ENCODE results near the gene RBM18.
A peak's percentile ranks its signal among the peaks of the same experiment; 100 is the strongest.

Gene RBM18

DNA sequence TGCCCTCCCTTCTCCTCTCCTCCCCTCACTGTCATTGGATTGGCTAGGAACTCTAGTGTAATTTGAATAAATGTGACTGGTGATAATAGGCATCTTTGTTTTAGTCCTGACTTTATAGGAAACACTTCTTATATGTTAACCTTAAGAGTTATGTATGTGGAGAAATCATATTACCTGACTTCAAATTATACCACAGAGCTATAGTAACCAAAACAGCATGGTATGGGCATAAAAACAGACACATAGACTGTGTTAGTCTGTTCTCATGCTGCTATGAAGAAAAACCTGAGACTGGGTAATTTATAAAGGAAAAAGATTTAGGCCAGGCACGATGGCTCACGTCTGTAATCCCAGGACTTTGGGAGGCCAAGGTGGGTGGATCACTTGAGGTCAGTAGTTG, 9.4 kb upstream of the RBM18 start:
- H3K4me3 ChIP-seq (ENCODE audit: low read length) = no peak overlapping the region
- no peak for TF ChIP-seq ZNF274 (IDR thresholded peaks at IDR 0.05; ENCODE audit: low read depth, low read length)

DNA sequence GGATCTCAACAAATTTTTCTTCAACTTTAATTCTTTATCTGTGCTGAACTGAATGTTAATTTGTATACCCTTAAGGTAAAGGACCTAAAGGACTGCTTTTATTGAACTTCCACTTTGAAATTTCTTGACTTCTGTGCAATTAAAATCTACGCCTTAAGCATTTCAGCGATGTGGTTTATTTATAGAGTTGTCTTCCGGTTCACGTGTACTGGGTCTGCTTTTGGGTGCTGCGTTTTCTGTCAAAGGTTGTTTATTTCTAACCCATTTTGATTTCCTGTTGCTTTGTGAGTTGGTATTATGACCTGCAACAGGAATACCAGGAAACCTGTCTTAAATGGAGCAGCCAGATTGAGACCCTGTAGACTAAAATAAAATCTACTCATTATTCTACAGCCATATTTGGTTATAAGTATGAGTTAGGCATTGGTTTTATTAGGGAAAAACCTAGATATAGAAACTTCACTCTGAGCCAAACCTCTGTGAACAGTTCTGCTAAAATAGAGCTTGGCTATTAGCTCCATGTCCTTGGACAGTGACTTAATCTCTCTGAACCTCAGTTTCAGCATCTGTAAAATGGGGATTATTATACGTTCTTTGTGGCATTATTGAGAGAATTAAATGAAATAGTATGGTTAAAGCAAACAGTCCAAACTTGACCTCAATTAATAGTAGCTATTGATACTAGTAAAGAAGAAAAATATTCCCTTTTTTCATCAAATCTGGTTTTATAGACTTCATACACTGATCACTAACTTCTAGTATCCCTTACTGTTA, 3.6 kb upstream of the RBM18 start:
- no peak for TF ChIP-seq ZNF274 (IDR thresholded peaks at IDR 0.05; ENCODE audit: low read depth, low read length)
- H3K4me3 ChIP-seq (ENCODE audit: low read length) = no peak overlapping the region

DNA sequence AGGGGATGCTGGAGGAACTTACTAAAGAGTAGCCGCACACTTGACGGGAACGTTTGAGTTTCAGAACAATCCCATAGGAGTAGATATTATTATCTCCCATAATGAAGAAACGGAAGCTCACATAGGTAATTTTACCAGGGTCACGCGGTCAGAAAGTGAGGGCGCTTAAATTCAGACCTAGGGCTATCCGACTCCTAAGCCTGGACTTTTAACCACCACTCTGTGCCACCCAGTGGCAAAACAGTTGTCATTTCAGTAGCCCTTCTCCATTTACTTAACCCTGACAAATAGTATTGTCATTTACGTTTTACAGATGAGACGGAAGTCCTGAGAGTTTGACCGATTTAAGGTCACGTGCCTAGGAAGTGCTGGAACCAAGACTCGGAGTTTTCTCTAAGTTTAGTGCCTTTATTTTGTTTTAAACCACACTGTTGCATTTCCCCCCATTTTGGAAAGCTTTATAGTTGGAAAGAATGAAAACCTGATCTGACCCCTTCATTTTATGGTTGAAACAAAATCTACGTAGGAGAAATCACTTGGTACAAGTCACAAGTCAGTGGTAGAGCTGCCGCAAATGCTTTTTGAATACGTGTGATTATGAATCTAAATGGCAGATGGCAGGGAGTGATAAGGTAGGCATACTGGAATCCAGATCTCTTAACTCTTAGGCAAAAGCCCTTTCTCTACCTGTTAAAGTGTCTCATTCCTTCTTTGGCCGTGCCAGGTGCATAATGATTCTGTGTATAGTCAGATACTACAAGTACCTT, 692 bp upstream of the RBM18 start:
- no peak for TF ChIP-seq ZNF274 (IDR thresholded peaks at IDR 0.05; ENCODE audit: low read depth, low read length)
- H3K4me3 ChIP-seq (ENCODE audit: low read length) = peak overlapping the region; percentile 95

DNA sequence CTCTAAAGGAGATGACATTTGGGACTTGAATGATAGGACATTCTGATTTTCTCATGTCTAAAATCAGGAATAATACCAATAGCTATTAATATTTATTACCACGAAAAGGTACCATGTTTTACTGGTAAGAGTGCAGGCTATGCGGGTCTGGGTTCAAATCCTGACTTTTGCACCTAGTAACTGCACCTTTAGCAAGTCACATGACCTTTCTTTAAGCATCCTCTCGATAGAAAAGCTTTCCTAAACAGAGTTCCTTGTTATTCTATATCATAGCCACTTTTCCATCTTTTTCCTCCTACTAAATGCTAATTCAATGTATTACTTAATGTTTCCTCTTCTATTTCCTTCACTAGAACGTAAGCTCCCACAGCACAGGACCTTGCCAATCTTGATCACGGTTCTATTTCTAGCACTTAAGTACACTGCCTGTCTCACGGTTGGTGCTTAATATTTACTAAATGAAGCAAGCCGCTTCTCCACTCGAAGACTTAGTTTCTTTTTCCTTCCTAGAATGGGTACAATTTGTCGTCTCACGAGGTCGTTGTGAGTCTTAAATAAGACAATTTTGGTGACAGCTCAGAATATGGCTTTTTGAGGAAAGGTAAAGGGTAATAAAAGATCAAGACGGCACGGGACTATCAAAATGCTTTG, 816 bp downstream of the RBM18 start:
- TF ChIP-seq ZNF274 (IDR thresholded peaks at IDR 0.05; ENCODE audit: low read depth, low read length) = no peak
- H3K4me3 ChIP-seq (ENCODE audit: low read length) = peak overlapping the region; percentile 95

DNA sequence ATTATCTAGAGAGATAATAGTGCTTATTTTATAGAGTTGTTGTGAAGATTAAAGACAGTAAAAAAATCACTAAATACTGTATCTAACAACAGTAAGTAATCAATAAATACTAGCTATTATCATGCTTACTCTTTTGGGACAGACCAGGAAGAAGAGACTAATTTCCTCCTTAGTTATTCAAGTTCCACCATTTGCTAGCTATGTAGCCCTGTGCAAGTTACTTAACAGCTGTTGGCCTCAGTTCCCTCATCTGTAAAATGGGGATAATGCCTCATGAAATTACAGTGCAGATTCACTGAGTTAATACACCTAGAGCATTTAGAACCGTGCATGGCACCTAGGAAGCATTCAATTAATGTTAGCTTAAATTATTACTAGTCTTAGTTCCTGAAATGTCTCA, 2.6 kb downstream of the RBM18 start:
- no peak overlapping the region for H3K4me3 ChIP-seq (ENCODE audit: low read length)
- no peak for TF ChIP-seq ZNF274 (IDR thresholded peaks at IDR 0.05; ENCODE audit: low read depth, low read length)

DNA sequence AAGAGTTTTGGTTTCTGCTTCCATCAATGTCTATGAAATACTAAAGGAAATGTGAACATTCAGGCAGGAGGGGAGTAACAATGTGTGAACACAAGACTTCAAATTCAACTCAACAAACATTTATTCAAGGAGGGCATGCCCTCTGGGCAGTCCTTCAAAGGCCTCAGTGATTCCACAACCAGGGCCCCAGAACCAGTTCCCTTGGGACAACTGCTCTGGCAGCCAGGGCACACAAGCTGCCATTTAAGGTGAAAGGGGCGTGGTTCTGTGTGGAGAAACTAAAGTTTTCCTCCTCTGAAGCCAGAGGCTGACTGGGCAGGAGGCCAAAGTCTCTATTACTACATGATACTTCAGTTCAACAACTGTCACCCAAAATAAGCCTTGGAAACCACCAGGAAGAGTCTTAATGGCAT, 3.2 kb downstream of the RBM18 start:
- TF ChIP-seq ZNF274 (IDR thresholded peaks at IDR 0.05; ENCODE audit: low read depth, low read length) = no peak
- no peak overlapping the region for H3K4me3 ChIP-seq (ENCODE audit: low read length)

DNA sequence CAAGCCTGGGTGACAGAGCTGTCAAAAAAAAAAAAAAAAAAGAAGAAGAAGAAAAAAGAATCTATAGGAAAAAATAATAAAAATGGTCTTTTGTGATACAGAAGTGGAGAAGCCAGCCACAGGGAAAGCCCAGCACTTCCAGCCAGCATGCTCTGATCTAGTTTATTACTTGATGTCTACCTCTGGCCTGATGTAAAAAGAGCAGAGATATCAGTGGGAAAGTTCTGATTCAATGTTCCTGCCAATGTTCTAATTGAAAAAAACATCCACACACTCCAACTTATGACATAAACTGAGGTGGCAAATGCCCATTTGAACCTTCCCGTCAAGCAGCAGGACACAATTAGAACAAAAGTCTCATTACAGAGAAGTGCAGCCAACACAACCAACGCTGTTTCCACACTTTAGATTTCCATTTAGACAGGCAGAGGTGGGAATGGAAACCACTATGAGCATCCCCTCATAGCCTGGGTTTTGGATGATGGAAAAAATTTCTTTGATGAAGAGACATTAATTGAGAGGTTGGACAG, 5.7 kb downstream of the RBM18 start:
- no peak for TF ChIP-seq ZNF274 (IDR thresholded peaks at IDR 0.05; ENCODE audit: low read depth, low read length)
- no peak overlapping the region for H3K4me3 ChIP-seq (ENCODE audit: low read length)

DNA sequence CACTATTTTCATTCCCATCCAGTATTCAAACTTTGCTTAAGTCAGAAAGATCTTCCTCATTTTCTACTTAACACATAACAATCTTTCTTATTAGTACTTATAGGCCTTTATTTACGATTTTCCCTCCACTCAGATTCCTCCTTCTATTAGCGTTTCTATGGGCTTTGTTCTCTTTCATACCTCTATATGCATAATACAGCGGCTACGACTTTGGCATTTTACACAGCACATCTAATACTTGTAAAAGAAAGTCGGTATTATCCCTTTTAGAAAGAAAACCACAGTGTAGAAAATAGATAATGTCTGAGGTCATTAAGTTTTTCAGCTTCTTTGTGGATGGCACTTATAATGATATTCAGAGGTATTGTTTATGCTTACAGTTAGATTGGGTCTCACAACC, 8.4 kb downstream of the RBM18 start:
- no peak for TF ChIP-seq ZNF274 (IDR thresholded peaks at IDR 0.05; ENCODE audit: low read depth, low read length)
- H3K4me3 ChIP-seq (ENCODE audit: low read length) = no peak overlapping the region

DNA sequence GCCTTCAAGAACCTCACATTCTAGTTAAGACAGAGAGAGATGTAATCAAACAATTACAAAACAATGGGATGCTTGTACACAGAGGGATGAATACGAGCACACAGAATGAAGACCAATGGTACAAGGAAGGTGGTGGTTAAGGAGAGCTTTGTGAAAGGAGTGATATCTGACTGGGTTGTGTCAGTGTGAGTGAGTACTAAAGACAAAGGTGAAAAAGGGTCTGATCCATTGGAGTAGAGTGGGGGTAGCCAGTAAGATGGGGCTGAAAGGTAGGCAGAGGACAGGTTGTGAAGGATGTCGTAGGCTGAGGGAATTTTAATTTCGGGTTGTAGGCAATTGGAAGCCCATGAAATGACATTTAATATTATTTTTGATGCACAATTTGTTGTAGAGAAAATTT, 9.9 kb downstream of the RBM18 start:
- TF ChIP-seq ZNF274 (IDR thresholded peaks at IDR 0.05; ENCODE audit: low read depth, low read length) = no peak
- no peak overlapping the region for H3K4me3 ChIP-seq (ENCODE audit: low read length)

DNA sequence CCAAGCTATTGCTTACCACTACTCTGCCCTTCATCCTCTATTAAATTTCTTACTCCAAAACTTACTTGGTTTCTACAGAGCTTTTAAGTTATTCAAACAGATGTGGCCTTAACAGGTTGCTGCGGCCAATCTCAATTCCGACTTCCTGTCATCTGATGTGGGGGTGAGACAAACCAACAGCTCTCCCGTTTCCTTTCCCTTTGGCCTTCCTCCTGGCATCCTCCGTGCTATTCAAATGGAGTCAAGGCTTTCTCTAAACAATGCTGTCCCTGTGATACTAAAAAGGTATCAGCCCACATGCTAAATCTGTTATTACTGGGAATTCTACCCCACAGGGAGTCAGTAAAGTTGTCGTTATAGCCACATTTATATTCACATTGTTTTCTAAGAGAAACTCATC, 11.8 kb downstream of the RBM18 start:
- no peak for TF ChIP-seq ZNF274 (IDR thresholded peaks at IDR 0.05; ENCODE audit: low read depth, low read length)
- no peak overlapping the region for H3K4me3 ChIP-seq (ENCODE audit: low read length)

DNA sequence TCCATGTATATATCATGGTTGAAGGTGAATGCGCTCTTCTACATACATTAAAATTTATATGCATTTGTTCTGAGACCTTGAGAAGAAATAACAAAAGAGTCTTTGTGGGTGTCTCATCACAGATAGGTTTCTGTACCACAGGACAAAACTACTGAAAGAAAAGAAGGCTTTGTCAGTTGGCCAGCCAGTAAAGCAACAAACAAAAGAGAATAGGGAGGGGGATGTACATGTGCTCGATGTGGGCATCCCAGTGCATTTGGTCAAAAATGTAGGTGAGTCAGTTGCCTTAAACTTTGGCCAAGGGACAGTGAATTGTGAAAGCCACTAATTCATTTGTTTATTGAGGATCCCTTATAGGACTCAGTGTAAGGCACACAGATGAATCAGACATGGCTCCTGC, 13.3 kb downstream of the RBM18 start:
- TF ChIP-seq ZNF274 (IDR thresholded peaks at IDR 0.05; ENCODE audit: low read depth, low read length) = no peak
- no peak overlapping the region for H3K4me3 ChIP-seq (ENCODE audit: low read length)

DNA sequence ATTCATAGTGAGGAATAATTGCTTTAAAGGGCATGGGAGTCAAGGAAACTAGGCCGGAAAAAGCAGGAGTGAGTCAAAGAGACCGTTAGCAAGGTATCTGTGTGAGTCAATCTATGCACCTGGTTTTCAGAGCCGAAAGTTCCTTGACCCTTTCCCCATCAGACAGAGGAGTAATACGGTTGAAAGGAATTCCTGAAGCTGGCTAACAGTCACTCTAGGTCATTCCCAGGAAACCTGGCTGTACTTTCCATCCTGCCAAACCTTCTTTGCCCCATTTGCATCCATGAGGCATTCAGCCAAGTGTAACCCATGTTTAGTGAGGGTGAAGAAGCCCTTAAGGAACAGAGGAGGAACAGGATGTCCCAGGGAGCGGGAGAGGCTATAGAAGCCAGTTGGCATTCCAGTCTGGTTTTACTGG, 16.2 kb downstream of the RBM18 start:
- no peak for TF ChIP-seq ZNF274 (IDR thresholded peaks at IDR 0.05; ENCODE audit: low read depth, low read length)
- H3K4me3 ChIP-seq (ENCODE audit: low read length) = no peak overlapping the region

DNA sequence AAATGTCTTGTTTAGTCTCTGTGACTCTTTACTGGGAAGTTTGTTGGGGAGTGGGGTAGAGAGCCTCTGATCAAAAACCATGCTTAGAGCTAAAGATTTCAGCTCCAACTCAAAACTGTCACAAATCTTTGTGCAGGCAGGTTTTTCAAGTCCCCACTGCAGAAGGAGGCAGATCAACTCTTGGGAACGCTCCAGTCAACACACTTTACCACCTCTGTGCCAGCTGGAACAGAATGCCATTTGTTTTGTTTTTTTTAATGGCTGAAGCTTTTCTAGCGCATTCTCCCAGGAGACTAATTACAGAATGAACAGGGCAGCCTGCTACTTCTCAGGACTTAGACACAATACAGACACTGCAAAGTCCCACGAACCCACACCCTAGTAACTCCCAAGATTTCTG, 18.0 kb downstream of the RBM18 start:
- H3K4me3 ChIP-seq (ENCODE audit: low read length) = no peak overlapping the region
- TF ChIP-seq ZNF274 (IDR thresholded peaks at IDR 0.05; ENCODE audit: low read depth, low read length) = no peak

DNA sequence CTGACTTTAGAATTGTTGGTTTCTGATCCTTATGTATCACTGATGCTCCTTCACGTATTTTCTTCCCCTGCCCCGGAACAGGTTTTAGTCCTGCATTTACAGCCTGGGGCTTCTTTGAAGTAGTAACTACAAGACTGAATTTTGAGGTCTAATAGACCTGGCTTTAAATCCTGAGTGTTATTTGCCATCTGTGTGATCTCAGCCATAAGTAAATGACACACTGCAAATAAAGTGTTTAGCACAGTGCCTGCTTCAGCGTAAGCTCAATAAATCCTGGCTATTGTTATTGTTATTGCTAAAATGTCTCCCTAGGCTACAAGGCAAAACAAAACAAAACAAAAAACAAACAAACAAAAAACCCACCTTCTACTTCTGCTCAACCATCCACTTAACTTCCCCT, 20.3 kb downstream of the RBM18 start:
- H3K4me3 ChIP-seq (ENCODE audit: low read length) = no peak overlapping the region
- TF ChIP-seq ZNF274 (IDR thresholded peaks at IDR 0.05; ENCODE audit: low read depth, low read length) = no peak

DNA sequence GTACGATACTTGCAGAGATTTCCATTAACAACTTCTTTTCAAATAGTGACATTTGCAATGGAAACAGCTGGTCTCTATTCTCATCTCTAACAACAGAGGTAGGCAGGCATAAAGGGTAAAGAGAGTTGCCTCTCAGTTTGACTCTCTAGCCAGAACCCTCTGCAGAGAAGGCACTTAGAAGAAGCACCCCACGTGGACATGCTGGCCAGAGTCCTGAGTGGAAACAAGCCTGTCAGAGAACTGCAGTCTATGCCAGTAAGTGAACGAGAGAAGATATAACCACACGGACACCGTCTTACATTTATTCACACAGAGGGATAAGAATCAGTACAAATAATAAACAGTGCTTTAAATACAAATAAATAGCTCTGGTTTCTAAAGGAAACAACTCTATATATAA, 24.9 kb downstream of the RBM18 start:
- no peak overlapping the region for H3K4me3 ChIP-seq (ENCODE audit: low read length)
- no peak for TF ChIP-seq ZNF274 (IDR thresholded peaks at IDR 0.05; ENCODE audit: low read depth, low read length)
